Endothelial cell of umbilical vein (primary cell): ENCODE measurements around the gene GPR17. TPM values are rescaled to one million over a fixed set of nuclear protein-coding genes. Genes with fewer than 3 reads are reported as not detected.

Experiments used
- BruUV-seq: library from RNA; stranded (reverse); fragments of 400-500 nt; replicated peaks from 2 replicates; lab custom pipeline; 2021; lab: Mats Ljungman, UMichigan
- CTCF ChIA-PET: fragments of 300-600, 350-600 bp; sonication (Branson Sonifier 250); formaldehyde crosslinking; loops from one replicate; lab custom pipeline; 2021; ENCODE audit warnings: antibody characterized with exemption, inconsistent platforms; lab: Charles Lee
- POLR2A ChIA-PET: fragments of 300-600, 350-600 bp; sonication (Branson Sonifier 250); formaldehyde crosslinking; loops from one replicate; lab custom pipeline; 2021; ENCODE audit warnings: antibody characterized with exemption, inconsistent platforms; lab: Charles Lee
- DNase-seq: peaks from one replicate; pipeline ENCODE4 v3.0.0-alpha.2; 2011; ENCODE audit warnings: low read depth, low spot score
- FAIRE-seq: peaks from 2 replicates; lab custom pipeline; 2011; peaks lifted over from hg19 to GRCh38; lab: Jason Lieb, UNC
- H2AFZ ChIP-seq: 2 replicates; pipeline ENCODE4 v1.6.0; 2012; ENCODE audit warnings: low read depth, low read length, control low read depth, inconsistent platforms
- H3K27ac ChIP-seq: 2 replicates; pipeline ENCODE4 v1.5.1; 2011; ENCODE audit warnings: low read depth, mild to moderate bottlenecking, control low read depth, low read length, moderate library complexity; ENCODE audit not compliant: insufficient read depth
- H3K27me3 ChIP-seq, 2 experiments: 2 replicates each; pipeline versions ENCODE4 v1.6.0 to v1.6.1; 2011; ENCODE audit warnings: low read length in 2 of 2, mixed read lengths in 1 of 2; ENCODE audit not compliant: control insufficient read depth in 2 of 2, insufficient read depth in 2 of 2
- H3K36me3 ChIP-seq, 2 experiments: 2 replicates in 1 of 2; 3 replicates in 1 of 2; pipeline ENCODE4 v1.5.1; 2011; ENCODE audit warnings: low read length in 2 of 2, mild to moderate bottlenecking in 1 of 2, moderate library complexity in 1 of 2; ENCODE audit not compliant: control insufficient read depth in 2 of 2, insufficient read depth in 2 of 2; ENCODE audit errors: extremely low read depth in 1 of 2
- H3K4me1 ChIP-seq: 3 replicates; pipeline ENCODE4 v1.5.1; 2011; ENCODE audit warnings: mild to moderate bottlenecking, low read length; ENCODE audit not compliant: control insufficient read depth, insufficient read depth; ENCODE audit errors: extremely low read depth
- H3K4me2 ChIP-seq: 2 replicates; pipeline ENCODE4 v1.6.1; 2011; ENCODE audit warnings: low read length, control low read depth, mixed read lengths; ENCODE audit not compliant: insufficient read depth
- H3K4me3 ChIP-seq, 3 experiments: fragments of 200-600 bp in 1 of 3; sonication (generic), shearing (Covaris generic) in 1 of 3; replicated peaks in 1 of 3; 2 replicates each; pipeline ENCODE4 v1.5.1; 2011 to 2016; ENCODE audit warnings: control low read depth in 3 of 3, low read length in 3 of 3, mild to moderate bottlenecking in 2 of 3, inconsistent platforms in 1 of 3, low read depth in 1 of 3, moderate library complexity in 1 of 3; ENCODE audit not compliant: insufficient read depth in 1 of 3
- H3K79me2 ChIP-seq: 2 replicates; pipeline ENCODE4 v1.6.0; 2012; ENCODE audit warnings: low read length, inconsistent platforms; ENCODE audit not compliant: control insufficient read depth, insufficient read depth
- H3K9ac ChIP-seq: replicated peaks from 2 replicates; pipeline ENCODE3; 2011; ENCODE audit warnings: low read length, control low read depth; ENCODE audit not compliant: insufficient read depth; ENCODE audit errors: extremely low read depth
- H3K9me1 ChIP-seq: replicated peaks from 3 replicates; pipeline ENCODE4 v1.6.0; 2011; ENCODE audit warnings: mild to moderate bottlenecking, low read length; ENCODE audit not compliant: control insufficient read depth, insufficient read depth; ENCODE audit errors: extremely low read depth
- H3K9me3 ChIP-seq: replicated peaks from 2 replicates; pipeline ENCODE4 v1.5.1; 2012; ENCODE audit warnings: low read length, inconsistent platforms; ENCODE audit not compliant: control insufficient read depth, insufficient read depth
- H4K20me1 ChIP-seq: replicated peaks from 2 replicates; pipeline ENCODE3; 2011; ENCODE audit warnings: mild to moderate bottlenecking, low read length; ENCODE audit not compliant: control insufficient read depth, insufficient read depth; ENCODE audit errors: extremely low read depth
- EZH2 ChIP-seq: IDR thresholded peaks from 2 replicates; pipeline ENCODE4 v1.6.1; 2012; ENCODE audit warnings: borderline replicate concordance, low read depth, mild to moderate bottlenecking, moderate library complexity, low read length, inconsistent platforms; ENCODE audit not compliant: severe bottlenecking
- FOS ChIP-seq: IDR thresholded peaks from 2 replicates; pipeline ENCODE4 v1.6.1; 2011; ENCODE audit warnings: mild to moderate bottlenecking, low read length, moderate library complexity, borderline replicate concordance; ENCODE audit not compliant: insufficient read depth
- GATA2 ChIP-seq: IDR thresholded peaks from 2 replicates; pipeline ENCODE4 v1.7.0; 2011; ENCODE audit warnings: low read depth, mild to moderate bottlenecking, moderate library complexity, mixed read lengths, low read length; ENCODE audit not compliant: insufficient read length, insufficient read depth
- JUN ChIP-seq: IDR thresholded peaks from 2 replicates; pipeline ENCODE4 v1.6.1; 2011; ENCODE audit warnings: borderline replicate concordance, low read depth; ENCODE audit not compliant: insufficient read length, insufficient read depth
- MYC ChIP-seq: IDR thresholded peaks from one replicate; pipeline ENCODE4 v1.6.1; 2011; ENCODE audit warnings: mild to moderate bottlenecking, low read depth, low read length
- POLR2A ChIP-seq: IDR thresholded peaks from 2 replicates; pipeline ENCODE4 v1.6.1; 2012; ENCODE audit warnings: low read depth, mild to moderate bottlenecking, control low read depth, low read length
- POLR2AphosphoS5 ChIP-seq: IDR thresholded peaks from 2 replicates; pipeline ENCODE4 v1.6.1; 2012; ENCODE audit warnings: low read depth, mild to moderate bottlenecking, control low read depth, low read length, moderate library complexity; ENCODE audit not compliant: insufficient read depth
- dilution Hi-C: fragments of 300-500 bp; cut with MboI; formaldehyde crosslinking; loops from one replicate; pipeline ENCODE4 v1.15.0; 2019; ENCODE audit warnings: low sequenced_read_pairs; ENCODE audit not compliant: extremely low pct_ligation_motif_present
- intact Hi-C: fragments of 100-400 bp; cut with micrococcal nuclease; formaldehyde crosslinking; loops from one replicate; pipeline ENCODE4 v1.10.0; 2022
- polyA plus RNA-seq, 4 experiments: library from polyadenylated mRNA; depleted of rRNA in 3 of 4; stranded (reverse) in 3 of 4; unstranded in 1 of 4; fragments of >200 nt; gene quantifications; 2 replicates each; pipeline versions ENCODE4 v1.2.1 to v1.2.3, GENCODE V29; 2011 to 2012; ENCODE audit warnings: missing spikeins in 1 of 4
- total RNA-seq: library from RNA; stranded (reverse); gene quantifications from 2 replicates; pipeline ENCODE4 v1.2.3, GENCODE V29; 2021
- TF ChIP-seq, protein P1 (sequence below), 2 donors: IDR thresholded peaks; 1 replicate in 1 of 2; 2 replicates in 1 of 2; pipeline ENCODE4 v1.5.1; 2011; ENCODE audit warnings: low read length in 2 of 2, mild to moderate bottlenecking in 2 of 2, moderate library complexity in 2 of 2, control low read depth in 1 of 2, inconsistent platforms in 1 of 2, low read depth in 1 of 2; ENCODE audit not compliant: insufficient read depth in 1 of 2; ENCODE audit errors: extremely low read depth in 1 of 2
- TF ChIP-seq, protein P2 (sequence below): IDR thresholded peaks from 2 replicates; pipeline ENCODE4 v1.6.1; 2011; ENCODE audit not compliant: insufficient read depth, insufficient read length

Gene GPR17
- total and polyA plus RNA-seq, 2 donors (not counting 3 experiments of a cell fraction or from before 2014, with no cell fraction given) = 0.10 TPM; not detected in 1

DNA sequence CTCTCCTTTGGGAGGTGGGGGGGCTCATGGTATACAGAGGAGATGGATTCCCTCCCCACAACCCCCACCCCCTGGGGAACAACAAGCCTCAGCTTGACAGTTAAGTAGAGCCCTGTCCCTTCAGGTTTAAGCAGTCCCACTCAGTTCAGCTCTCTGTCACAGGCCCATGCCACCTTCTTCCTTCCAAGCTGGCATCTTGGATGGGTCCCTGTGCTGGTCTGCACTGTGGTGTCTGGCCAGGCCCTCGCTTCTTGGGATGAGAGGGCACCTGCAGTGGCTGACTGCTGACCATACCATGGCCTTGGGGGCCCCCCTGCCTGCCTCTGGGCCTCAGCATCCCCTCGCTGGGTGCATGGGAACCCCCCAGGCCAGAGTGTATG is 20.4 kb upstream of the GPR17 start:
- DNase-seq = no peak
- TF ChIP-seq FOS (no peak), POLR2AphosphoS5 (no peak)
- BruUV-seq = no TSS peak
- dilution Hi-C loops = no loop called here
- Histone ChIP-seq H3K9me3 (no peaks in the 10 kb centered on the region), H3K4me3 (no peak overlapping the region), H3K9me1 (no peaks in the 10 kb centered on the region), H3K4me1 (no peaks in the 10 kb centered on the region), H3K36me3 (no peaks in the 10 kb centered on the region), H3K27me3 (no peaks in the 10 kb centered on the region), H3K4me2 (no peak overlapping the region), H3K79me2 (no peaks in the 10 kb centered on the region), H3K9ac (no peak overlapping the region), H3K27ac (no peak overlapping the region), H2AFZ (no peak overlapping the region), H4K20me1 (no peaks in the 10 kb centered on the region)
- POLR2A ChIA-PET = no interaction called here
- FAIRE-seq = no peak
- CTCF ChIA-PET = interaction anchor here (1.3 to 2.5 kb wide), 3 partner anchors 24 to 70 kb away, joined by 5 to 12 read pairs (median 8); no protein-coding TSS in a partner anchor
- intact Hi-C loops = no loop called here

DNA sequence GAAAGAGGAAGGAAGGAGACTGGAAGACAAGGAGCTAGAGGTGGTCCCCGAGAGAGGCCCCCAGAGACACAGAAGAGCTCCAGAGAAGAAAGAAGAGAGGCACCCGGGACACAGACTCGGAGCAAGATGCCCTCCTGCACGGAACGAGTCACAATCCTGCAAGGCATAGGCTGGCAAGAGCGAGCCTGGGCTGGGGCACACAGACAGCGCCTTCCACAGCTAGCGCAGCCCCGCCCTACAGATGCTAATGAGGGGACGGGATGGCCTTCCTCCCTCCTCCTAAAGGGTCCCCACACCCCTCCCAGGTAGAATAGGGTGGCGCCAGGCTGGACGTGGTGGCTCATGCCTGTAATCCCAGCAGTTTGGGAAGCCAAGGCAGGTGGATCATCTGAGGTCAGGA is 19.8 kb upstream of the GPR17 start:
- Histone ChIP-seq H3K4me1 (no peaks in the 10 kb centered on the region), H3K27ac (no peak overlapping the region), H2AFZ (no peak overlapping the region), H3K9me3 (no peaks in the 10 kb centered on the region), H3K9ac (no peak overlapping the region), H3K36me3 (no peaks in the 10 kb centered on the region), H3K79me2 (no peaks in the 10 kb centered on the region), H3K9me1 (no peaks in the 10 kb centered on the region), H3K4me3 (no peak overlapping the region), H4K20me1 (no peaks in the 10 kb centered on the region), H3K27me3 (no peaks in the 10 kb centered on the region), H3K4me2 (no peak overlapping the region)
- no peak for FAIRE-seq
- no peak for DNase-seq
- ChIA-PET POLR2A (no interaction called here), CTCF (interaction anchor here (2.0 to 2.5 kb wide), 2 partner anchors 35 to 70 kb away, joined by 8 to 12 read pairs; no protein-coding TSS in a partner anchor)
- BruUV-seq = no TSS peak
- TF ChIP-seq EZH2 (no peak), GATA2 (no peak), POLR2AphosphoS5 (no peak), POLR2A (no peak), FOS (no peak), JUN (no peak), MYC (no peak)
- TF ChIP-seq, protein P1, sequence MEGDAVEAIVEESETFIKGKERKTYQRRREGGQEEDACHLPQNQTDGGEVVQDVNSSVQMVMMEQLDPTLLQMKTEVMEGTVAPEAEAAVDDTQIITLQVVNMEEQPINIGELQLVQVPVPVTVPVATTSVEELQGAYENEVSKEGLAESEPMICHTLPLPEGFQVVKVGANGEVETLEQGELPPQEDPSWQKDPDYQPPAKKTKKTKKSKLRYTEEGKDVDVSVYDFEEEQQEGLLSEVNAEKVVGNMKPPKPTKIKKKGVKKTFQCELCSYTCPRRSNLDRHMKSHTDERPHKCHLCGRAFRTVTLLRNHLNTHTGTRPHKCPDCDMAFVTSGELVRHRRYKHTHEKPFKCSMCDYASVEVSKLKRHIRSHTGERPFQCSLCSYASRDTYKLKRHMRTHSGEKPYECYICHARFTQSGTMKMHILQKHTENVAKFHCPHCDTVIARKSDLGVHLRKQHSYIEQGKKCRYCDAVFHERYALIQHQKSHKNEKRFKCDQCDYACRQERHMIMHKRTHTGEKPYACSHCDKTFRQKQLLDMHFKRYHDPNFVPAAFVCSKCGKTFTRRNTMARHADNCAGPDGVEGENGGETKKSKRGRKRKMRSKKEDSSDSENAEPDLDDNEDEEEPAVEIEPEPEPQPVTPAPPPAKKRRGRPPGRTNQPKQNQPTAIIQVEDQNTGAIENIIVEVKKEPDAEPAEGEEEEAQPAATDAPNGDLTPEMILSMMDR (IDR thresholded peaks at IDR 0.05; ENCODE audit: extremely low read depth in 1 of 2, insufficient read depth in 1 of 2, low read depth in 1 of 2, low read length in 2 of 2) = no peak
- TF ChIP-seq, protein P2, sequence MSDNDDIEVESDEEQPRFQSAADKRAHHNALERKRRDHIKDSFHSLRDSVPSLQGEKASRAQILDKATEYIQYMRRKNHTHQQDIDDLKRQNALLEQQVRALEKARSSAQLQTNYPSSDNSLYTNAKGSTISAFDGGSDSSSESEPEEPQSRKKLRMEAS = no peak
- intact Hi-C loops = no loop called here
- dilution Hi-C loops = no loop called here
